Stimulated activated CD8-positive, alpha-beta memory T cell treated with anti-CD3 and anti-CD28 coated beads, Interleukin-4, amount 100 ng/mL, for 24 hours (primary cell): ENCODE measurements around the gene ZNF684.
"Not testable (repeated sequence)": the region's sequence is repeated elsewhere in the genome, so short reads cannot be mapped to it uniquely, and the experiment has no call there.

Source experiments
- DNase-seq: peaks from one replicate; pipeline ENCODE4 v3.0.0-alpha.2; 2020; ENCODE audit warnings: low read depth

The ZNF684 gene

DNA sequence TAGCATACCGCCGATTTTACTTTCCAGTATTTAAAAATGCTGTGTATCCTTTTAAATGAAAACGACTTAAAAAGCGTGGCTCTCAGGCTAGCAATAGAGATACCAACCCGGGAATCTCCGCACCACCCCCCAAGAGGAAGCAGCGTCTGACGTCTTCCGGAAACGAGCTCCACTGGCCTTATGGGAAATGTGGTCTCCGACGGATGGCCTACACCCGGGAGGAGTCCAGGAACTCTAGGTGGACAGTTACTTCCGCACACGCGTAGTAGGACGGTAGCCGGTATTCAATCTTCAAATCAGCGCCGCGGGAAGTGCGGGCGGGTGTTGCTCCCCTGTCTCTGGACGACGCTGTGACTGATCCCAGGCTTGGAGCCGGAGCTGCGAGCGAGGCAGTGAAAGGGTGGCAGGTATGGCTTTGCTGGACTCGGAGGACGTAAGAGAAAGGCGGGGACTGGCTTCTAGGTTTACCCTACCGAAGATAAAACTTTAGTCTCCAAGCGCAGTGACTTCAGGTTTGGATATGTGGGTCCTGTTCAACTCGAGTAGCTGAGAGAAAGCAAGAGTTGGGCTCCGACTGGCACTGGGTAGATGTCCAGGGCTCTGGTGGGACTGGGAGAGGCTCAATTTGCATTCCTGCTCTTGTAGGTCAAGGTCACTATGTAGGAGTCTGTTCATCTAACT lies at the start of gene ZNF684:
ZNF684 (plus strand) TSS at position 257 of the 681 bp plus-strand sequence. CDS start 1,530 bp downstream, outside the sequence.
- peak; percentile 76 for DNase-seq

DNA sequence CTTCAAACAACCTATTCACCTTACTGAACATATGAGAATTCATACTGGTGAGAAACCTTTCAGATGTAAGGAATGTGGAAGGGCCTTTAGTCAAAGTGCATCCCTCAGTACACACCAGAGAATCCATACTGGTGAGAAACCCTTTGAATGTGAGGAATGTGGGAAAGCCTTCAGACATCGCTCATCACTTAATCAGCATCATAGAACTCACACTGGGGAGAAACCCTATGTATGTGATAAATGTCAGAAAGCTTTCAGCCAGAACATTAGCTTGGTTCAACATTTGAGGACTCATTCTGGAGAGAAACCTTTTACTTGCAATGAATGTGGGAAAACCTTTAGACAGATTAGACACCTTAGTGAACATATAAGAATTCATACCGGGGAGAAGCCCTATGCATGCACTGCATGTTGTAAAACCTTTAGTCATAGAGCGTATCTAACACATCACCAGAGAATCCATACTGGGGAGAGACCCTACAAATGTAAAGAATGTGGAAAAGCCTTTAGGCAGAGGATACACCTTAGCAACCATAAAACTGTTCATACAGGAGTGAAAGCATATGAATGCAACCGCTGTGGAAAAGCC lies 36.0 kb upstream of the ZNF684 start:
- no peak for DNase-seq

GRCh38 chr1:40502651-40503050 lies 28.8 kb upstream of the ZNF684 start:
- DNase-seq, result not testable (repeated sequence)

GRCh38 chr1:40507973-40508372 lies 23.5 kb upstream of the ZNF684 start:
- DNase-seq, result no peak

GRCh38 chr1:40508375-40509341 lies 22.8 kb upstream of the ZNF684 start, which contains the start of gene EXO5:
TSS of gene EXO5 (plus strand) at chr1:40508767. CDS start at chr1:40514545, 5,778 bp downstream.
- DNase-seq, result peak; percentile 75

GRCh38 chr1:40519517-40519916 lies 11.9 kb upstream of the ZNF684 start:
- DNase-seq, result no peak

DNA sequence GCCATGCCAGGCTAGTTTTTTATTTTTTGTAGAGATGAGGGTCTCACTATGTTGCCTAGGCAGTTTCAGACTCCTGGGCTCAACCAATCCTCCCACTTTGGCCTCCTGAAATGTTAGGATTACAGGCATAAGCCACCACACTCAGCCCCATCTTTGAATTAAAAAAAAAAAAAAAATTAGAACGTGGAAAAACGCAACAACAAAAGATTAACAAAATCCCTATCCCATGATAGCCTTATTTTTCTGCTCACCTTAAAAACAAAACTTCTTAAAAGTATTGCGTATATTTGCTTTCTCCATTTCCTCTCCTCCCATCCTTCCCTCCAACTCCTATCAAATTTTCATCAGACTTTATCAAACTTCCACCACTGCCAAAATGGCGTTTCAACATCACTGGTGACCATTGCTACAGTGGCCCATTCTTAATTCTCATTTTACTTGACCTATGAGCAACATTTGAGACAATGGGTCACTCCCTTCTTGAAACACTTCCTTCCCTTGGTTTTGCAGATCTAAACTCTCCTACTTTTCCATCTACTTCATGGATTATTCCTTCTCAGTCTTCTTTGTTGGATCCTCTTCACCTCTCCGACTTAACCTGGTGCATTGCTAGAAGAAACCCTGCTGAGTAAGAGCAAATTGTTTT lies 579 bp upstream of the ZNF684 start:
- no peak for DNase-seq

DNA sequence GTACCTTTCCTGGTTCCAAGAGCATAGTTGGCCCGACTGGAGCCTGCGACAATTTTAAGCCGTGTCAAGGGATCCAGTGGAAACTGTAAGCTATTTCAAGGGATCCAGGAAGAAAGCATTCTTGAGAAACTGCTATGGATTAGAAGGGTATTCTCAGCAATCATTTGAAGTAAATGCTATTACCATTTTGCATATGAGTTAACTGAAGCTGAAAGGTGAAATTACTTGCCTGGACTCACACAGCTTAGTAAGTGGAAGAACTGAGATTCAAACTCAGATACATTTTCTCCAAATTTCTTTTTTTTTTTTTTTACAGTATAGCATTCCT lies 589 bp downstream of the ZNF684 start:
- DNase-seq, result no peak

GRCh38 chr1:40532844-40533424 lies 1.5 kb downstream of the ZNF684 start:
- DNase-seq, result no peak

GRCh38 chr1:40534589-40534988 lies 3.2 kb downstream of the ZNF684 start:
- no peak for DNase-seq

- DNase-seq, result no peak
Observed at GRCh38 chr1:40535732-40536131, 4.3 kb downstream of the ZNF684 start.

DNA sequence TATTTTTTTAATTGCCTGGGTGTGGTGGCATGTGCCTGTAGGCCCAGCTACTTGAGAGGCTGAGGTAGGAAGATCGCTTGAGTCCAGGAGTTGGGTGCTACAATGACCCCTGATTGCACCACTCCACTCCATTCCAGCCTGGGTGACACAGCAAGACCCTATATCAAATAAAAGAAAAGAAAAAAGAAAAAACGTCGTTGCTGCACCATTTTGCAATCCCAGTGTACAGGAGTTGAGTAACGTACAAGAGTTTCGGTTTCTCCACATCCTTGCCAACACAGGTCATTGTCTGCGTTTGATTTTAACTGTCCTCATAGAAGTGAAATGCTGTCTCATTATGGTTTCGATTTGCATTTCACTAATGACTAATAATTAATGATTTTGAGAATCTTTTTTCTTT lies 7.9 kb downstream of the ZNF684 start:
- DNase-seq, result no peak

GRCh38 chr1:40546957-40547356 lies 15.5 kb downstream of the ZNF684 start:
- DNase-seq, result no peak

DNA sequence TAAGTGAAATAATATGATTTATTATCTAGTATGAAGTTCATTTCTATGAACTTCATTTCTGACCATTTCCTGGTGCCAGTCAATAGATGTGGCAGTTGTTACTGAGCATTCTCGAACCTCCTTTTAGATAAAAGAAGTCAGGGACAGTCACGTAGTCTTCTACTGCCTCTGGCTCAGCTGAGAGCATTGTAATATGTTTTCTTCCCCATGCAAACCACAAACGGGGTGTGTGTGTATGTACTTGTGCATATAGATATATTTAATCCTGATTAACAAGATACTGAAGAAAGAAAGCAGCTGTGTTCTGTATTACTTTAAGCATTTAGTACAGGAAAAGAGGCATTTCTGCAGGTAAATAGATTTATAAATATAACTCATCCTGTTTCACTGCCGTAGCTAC lies 21.6 kb downstream of the ZNF684 start:
- no peak for DNase-seq

GRCh38 chr1:40554807-40555206 lies 23.4 kb downstream of the ZNF684 start:
- DNase-seq, result not testable (repeated sequence)

DNA sequence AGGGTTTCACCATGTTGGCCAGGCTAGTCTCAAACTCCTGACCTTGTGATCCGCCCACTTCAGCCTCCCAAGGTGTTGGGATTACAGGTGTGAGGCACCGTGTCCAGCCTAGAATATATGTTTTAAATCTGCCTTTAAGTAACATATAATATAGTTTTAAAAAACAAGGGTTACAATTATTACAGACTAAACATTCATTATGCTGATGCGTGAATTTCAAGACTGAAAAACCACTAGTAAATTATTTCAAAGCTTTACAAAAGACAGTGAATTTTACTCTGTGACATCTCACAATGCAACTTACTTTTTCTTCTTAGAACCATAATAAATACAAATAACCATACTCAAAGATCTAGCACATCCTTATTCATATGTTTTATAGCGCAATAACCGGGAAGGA lies 24.7 kb downstream of the ZNF684 start:
- DNase-seq, result no peak

- not testable (repeated sequence) for DNase-seq
Observed at GRCh38 chr1:40558241-40558640, 26.8 kb downstream of the ZNF684 start.

DNA sequence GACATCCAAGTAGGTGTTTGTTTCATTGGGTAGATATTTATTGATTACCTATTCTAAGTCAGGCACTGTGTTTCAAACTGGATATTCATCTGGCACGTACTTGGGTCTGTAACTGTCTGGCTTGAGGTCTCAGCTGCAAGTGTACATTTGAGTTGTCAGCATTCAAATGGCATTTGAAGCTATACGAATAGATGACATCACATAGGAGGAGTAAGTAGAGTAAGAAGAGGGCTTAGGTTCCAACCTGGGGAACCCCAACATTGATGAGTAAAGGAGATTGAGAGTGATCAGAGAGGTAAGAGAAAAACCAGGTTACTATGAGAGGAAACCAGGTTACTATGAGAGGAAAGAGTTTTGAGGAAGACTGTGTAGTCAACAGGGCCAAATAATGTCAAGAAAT lies 30.7 kb downstream of the ZNF684 start:
- DNase-seq, result no peak

GRCh38 chr1:40563266-40563665 lies 31.8 kb downstream of the ZNF684 start:
- DNase-seq, result no peak

GRCh38 chr1:40564506-40564905 lies 33.1 kb downstream of the ZNF684 start:
- DNase-seq, result no peak

- no peak for DNase-seq
Observed at GRCh38 chr1:40564913-40565312, 33.5 kb downstream of the ZNF684 start.

GRCh38 chr1:40567825-40568224 lies 36.4 kb downstream of the ZNF684 start:
- DNase-seq, result no peak
